GM19452 (cell line): ENCODE results near the gene MFAP2.

Experiments
- ATAC-seq: cut with Tn5 transposase; IDR thresholded peaks from one replicate; pipeline ENCODE4 v1.9.1; 2021; ENCODE audit not compliant: unreplicated experiment

The MFAP2 gene

DNA sequence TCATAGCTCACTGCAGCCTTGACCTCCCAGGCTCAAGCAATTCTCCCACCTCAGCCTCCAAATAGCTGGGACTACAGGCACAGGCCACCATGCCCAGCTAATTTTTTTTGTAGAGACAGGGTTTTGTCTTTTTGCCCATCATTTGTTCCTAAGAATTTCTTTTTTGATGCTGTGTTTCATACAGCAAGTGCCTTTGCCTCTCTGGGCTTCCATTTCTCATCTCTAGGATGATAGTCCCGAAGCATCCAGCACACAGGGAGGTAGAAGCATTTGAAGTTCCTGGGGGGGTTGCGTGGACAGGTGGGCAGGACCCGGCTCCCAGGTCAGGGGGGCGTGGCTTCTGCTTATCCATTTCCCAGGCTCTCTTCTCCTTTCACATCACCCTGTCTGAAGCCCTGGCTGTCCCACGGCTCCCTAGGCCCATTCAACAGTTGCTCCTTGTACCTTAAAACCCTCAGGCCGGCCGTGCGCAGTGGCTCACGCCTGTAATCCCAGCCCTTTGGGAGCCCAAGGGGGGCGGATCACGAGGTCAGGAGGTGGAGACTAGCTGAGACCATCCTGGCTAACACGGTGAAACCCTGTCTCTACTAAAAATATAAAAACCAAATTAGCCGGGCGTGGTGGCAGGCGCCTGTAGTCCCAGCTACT, 27.9 kb upstream of the MFAP2 start:
- no peak for ATAC-seq

DNA sequence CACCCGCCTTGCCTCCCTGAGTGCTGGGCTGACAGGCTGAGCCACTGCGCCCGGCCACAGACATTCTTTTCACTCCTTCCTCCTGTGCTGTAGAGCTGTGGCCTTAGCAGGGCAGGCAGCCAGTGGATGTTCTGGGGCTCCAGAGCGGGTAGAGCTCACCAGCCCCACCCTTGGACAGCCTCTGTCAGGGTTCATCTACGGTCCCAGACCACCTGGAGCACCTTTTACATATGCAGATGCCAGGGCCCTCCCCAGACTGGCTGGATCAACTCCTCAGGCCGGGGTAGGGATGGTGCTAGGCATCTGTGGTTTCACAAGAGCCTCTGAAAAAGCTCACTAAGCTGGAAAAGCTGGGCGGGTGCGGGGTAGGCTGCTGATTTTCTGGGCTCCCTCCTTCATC, 26.7 kb upstream of the MFAP2 start:
- no peak for ATAC-seq

DNA sequence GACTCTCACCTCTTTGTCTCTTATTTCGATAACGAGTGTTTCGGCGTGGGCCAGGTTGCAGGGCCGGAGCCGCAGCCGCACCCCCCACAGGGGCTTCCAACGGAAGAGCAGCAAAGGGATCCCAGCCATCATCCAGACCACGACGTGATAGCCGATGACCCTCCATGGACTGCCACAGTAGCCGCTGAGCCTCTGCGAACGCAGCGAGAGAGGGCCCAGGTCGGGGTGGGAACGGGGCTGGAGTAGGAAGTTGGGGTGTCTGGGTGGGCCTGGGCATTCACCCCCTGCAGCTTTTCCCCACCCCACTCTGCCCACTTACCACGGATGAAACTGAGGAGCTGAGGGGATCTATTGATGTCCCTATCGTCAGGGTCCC, 24.9 kb upstream of the MFAP2 start:
- ATAC-seq, result no peak

DNA sequence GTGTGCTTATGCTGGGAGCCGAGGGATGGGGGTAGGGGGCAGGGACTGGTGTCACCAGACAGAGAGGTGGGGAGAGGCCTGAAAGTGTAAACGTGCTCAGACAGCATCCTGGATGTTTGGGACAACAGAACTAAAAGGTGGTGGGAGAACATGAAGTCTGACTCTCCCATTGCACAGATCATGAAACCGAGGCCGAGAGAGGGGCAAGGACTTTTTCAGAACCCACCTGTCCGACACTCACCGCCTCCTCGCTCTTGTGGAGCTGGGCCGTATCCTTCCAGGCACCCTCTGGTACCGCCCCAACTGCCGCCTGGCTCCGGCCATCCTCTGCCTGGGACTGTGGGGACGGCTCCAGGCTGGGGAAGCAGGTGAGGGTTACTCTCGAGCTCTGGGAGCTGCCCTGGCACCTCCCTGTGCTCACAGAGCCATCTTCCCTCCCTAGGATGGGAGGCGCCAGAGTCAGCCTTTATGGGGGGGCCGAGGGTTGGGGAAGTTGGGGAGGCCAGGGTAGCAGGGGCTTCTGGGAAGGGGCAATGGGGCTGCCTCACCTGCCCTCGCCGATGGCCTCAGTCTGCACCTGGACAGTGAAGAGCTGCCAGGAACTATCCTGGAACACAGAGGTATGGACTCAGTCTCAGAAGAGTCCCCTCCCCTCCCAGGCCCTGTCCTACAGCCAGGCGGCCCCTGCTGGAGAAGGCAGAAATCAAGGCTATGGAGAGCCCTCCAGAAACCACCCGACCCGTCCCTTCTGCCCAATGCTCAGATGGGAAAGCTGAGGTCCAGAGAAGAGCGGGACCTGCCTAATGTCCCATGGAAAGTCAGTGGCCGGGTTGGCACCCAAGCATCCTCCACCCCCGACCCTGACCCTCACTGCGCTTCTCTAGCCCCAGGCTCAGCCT, 24.3 kb upstream of the MFAP2 start:
- ATAC-seq, result no peak

DNA sequence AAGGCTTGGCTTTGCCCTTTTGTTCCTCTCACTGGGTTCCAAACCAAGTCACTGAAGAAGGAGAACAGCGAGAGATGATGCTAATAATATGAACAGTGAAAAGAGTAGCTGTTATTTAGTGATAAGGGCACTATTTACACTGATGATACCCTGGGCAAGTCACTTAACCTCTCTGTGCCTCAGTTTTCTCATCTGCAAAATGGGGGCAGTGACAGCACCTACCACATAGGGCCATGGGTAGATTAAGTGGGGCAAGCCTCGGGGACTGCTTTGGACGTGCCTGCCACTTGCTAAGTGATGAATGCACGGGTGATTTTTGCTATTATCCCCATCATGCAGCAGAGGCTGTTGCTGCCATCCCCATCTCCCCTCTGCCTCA, 22.1 kb upstream of the MFAP2 start:
- ATAC-seq, result no peak

DNA sequence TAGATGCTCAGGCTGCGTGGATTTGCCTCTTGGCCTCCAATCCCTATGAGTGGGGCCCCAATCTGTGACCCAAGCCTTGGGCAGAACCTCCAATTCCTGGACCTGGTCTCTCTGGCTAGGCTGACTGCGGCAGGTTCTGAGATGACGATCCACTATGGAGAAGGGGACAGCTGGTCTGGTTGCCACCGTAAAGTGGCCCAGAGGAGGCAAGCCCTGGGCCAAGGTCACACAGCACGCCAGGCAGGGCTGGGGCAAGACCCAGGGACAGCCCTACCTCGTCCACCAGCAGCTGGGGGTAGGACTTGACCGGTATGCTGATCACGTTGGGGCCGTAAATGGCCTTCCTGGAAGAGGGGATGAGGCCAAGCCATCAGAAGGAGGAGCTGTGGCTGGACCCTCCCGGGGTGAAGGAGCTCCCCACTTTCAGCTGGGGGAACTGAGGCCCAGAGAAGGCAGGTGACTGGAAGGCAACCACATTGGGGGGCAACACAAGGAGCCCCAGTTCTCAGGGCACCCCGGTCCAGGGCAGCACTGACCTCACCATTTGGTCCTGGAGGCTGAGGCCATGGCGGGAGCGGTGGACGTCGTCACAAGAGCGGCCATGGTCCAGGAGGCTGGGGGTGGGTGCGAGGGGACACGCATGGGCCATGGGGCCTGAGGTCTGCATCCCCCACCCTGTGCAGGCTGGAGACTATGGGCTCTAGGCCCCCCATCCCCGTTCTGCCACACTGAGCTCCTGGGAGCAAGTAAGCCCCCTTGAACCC, 21.5 kb upstream of the MFAP2 start:
- ATAC-seq, result no peak

DNA sequence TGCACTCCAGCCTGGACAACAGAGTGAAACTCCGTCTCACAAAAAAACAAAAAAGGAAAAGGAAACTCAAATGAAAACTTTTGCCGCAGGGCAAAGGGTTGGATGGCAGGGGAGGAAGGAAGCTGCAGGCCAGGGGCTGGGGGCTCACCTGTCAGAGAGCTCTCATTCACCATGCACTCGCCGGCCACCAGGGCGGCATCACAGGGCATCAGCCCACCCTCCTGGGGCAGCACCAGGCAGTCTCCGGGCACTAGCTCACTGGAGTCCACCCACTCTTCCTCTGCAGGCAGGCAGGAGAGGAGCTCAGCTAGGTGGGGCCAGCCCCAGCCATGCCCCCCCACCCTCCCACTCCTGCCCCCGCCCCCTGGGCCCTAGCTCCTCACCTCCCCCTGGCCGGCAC, 19.4 kb upstream of the MFAP2 start:
- ATAC-seq, result no peak

DNA sequence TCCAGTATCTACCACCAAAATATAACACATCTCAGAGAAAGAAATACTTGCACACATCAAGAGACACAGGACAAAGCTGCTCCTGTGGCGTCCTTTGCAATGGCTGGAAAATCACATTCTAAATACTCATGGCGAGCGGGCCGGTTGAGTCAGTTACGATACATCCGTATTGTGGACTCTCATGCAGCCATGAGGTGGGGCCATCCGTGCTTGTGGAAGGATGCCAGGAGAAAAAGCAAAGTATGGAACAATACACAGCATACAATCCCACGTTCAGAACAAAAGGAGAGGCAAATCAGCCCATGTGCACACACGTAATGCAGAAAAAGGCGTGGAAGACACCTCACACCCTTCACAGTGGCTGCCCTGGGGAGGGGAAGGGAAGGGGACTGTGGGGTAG, 18.2 kb upstream of the MFAP2 start:
- no peak for ATAC-seq

DNA sequence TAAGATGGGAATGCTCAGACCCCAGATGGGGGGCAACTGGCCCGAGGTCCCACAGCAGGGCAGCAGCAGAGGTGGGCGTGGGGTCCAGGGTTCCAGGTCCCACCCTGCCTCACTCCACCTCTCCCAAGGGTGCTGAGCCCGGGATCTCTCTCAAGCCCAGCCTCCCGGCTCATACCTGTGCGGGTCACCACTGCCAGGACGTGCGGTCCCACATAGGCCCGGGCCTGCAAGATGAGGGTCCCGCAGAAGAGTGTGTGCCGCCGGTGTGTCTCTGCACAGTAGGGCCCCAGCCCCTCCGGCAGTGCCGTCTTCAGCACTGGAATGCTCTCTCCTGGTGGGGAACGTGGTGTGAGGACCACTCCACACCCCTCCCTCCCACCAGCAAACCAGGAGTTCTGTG, 16.4 kb upstream of the MFAP2 start:
- no peak for ATAC-seq

DNA sequence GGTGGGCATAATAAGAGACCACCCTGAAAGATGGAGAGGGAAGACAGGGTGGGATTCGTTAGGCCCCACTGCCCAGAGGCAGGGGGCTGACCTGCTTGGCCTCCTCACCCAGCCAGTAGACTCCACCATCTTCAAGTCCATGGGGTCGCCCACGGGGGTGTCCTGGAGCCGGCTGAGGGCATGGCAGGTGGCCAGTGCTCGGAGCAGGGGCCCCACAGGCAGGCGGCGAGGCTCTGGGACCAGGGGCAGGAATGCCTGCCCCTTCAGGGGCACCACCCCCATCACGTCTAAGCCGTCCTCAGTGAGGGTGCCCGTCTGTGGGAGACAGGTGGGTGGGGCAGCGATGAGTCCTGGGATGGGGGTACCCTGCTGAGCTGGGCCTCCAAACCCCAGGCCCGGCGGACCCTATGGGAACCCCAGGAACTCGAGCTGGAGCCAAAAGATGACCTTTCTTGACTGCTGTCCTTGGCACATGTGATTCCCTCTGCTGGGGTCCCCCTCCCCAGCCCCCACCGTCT, 13.2 kb upstream of the MFAP2 start:
- no peak for ATAC-seq

DNA sequence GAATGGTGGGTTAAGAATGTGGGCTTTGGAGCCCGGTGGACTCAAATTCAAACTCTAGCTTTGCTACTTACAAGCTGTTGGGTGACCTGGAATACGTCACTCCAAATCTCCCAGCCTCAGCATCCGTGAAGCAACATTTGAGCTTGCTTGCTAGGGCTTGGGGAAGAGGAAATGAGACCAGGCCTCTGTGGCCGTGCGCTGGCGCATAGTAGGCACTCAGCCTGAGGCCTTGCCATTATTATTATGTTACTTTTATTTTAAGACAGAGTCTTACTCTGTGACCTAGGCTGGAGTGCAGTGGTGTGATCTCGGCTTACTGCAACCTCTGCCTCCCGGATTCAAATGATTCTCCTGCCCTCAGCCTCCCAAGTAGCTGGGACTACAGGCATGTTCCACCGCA, 12.3 kb upstream of the MFAP2 start:
- ATAC-seq, result no peak

DNA sequence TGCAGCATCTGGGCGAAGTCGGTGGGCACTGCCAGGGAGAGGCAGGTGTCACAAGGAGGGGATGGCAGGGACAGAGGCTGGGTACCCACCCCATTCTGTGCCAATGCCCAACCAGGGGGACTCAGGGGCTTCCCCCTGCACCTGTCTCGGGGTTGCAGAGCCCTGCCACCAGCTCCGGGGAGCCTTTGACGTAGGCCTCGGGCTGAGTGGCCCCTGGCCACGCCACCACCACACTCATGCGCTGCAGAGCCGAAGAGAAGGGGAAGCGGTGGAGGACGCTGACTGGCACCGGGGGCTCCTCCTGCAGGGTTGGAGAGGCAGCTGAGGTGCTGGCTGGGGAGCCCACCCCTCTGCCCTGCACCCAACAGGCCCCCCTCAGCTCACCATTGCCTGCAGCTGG, 11.7 kb upstream of the MFAP2 start:
- no peak for ATAC-seq

DNA sequence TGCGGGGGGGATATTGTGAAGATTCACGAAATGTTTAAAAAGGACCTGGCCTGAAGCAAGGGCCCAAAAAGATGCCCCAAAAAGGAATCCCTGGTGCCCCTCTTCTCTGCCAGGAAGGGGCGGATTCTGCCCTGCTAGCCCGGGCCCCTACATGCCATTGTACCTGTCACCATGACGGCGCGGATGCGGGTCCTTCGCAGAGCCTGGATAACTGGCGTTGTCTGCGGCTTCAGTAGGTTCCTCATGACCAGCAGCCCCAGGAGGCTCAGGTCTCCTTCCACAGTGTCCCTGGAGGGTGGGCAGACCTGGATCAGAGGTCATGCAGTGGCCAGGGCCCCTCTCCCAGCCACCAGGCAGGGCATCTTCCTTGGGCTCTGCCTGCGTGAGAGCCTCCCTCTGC, 11.2 kb upstream of the MFAP2 start:
- no peak for ATAC-seq

DNA sequence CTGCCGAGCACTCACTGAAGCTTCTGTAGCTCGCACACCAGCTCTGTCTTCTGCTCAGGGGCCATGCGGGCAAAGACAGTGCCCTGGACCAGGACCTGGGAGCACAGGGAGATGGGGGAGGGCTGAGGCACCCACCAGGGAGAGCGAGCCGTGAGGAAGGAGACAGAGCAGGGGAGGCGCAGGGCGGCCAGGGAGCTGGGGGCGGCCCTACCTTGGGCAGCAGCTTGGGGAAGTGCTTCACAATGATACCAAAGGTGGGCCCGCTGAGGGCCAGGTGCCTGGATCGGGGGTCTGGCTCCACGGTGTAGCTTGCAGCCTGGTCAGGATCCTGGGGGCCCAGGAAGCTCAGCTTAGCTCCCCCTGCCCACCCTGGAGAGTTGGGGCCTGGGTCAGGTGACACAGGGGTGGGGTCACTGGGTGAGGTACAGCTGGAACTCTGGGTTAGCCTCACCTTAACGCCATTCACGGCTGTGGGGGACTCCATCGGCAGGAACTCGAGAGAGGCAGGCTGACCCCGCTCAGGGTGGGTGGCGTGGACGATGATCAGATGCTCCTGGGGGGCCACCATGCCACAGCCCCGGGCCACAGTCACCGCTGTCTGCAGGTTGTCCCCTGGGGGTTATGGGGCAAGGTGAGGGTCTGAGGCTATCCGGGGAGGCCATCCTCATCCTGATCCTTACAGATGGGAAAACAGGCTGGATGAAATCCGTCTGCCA, 9.4 kb upstream of the MFAP2 start:
- no peak for ATAC-seq

DNA sequence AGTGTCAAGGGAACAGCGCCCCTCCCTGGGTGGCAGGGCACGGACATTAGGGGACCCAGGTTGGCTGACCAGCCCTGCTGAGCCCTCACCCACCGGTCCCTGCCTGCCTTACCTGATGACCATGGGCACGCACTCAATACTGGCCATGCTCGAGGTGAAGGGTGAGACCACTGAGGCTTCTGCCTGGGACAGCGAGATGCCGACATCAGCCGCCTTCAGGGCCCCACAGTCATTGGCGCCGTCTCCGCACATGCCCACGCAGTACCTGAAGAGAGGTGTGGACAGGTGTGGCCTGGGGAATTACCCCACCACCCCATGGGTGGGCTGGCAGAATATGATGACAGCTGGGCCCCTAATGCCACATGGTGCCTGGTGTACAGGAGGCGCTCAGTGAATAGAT, 7.8 kb upstream of the MFAP2 start:
- ATAC-seq, result no peak

DNA sequence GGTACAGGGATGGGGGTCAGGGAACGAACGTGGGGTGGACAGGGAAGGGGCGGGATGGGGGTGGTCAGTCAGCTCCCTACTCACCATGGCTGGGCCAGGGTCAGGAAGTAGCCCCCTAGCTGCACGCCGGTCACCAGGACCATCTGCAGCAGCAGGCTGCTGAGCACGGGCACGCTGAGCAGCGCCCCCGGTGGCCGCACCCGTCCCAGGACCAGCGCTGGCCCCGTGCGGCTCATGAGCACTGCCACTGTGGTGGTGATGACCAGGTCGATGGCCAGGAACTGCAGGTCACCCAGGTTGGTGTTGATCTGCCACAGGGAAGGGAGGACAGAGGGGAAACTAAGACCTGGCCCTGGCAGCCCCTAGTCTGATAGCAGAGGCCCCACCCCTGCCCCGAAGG, 6.5 kb upstream of the MFAP2 start:
- ATAC-seq, result no peak

DNA sequence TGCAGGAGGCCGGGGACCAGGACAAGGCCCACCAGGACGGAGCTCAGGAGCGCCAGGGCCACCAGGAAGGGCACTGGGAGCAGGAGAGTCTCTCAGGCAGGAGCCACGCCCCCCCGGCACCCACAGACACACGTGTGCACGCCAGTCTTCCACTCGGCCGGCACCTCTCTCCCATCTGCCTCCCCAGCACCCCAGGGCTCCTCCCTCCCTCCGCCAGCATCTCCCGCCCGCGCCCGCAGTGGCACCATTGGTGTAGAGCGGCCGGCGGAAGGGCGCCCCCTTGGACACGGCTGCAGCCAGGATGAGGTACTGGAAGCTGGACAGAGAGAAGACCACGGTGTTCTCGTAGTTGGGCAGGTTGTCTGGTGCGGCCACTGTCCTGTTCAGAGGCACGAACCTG, 6.1 kb upstream of the MFAP2 start:
- no peak for ATAC-seq

DNA sequence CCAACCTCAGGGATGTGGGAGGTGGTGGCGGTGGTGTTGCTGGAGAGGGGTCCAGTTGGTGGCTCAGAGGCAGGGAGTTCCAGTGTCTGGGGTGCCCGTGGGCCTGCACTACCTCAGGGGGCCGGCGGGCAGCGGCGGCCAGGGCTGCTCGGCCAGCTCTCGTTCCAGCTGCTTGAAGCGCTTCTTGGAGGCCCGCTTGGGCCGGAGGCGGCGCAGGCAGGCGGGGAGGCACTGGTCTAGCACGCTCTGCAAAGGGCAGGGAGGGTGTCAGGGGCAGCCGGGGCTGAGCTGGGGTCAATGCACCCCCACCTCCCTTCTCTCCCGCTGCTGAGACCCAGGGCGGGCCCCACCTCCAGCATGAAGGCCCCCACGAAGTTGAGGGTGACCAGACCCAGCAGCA, 5.7 kb upstream of the MFAP2 start:
- ATAC-seq, result no peak

DNA sequence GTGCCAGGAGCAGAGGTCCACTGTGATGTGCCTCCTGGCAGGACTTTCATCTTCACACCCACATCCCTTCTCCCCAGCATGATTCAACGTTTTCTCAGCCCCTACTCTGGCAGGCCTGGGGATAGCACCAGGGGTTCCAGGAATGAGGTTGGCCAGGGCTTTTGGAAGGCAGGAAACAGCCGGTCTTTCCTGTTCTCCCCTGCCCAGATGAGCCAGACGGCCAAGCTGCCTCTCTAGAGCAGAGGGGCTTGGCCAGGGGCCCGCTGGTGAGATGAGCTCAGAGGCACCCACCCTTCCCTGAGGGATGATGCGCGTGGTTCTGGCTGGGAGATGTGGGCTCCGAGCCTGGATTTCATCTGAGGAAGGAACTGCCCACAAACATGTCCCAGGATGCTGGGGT, 4.3 kb upstream of the MFAP2 start:
- no peak for ATAC-seq

DNA sequence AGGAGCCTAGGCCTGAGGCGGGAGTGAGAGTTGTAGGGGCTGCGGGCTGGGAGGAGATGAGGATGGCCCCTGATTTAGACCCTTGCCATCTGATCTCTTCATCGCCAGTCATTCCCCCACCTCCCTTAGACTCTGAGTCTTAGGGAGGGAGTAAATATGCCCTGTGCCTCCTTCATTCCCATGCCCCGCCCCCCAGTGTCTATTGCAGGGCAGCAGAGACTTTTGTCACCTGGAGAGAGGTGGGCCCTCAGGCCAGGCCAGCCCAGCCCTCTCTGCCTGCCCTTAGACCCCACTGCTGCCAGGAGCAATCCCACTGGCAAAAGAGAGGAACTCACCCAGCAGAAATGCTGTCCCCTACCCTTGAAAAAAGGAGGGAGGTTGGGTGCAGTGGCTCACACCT, 3.2 kb upstream of the MFAP2 start:
- no peak for ATAC-seq

DNA sequence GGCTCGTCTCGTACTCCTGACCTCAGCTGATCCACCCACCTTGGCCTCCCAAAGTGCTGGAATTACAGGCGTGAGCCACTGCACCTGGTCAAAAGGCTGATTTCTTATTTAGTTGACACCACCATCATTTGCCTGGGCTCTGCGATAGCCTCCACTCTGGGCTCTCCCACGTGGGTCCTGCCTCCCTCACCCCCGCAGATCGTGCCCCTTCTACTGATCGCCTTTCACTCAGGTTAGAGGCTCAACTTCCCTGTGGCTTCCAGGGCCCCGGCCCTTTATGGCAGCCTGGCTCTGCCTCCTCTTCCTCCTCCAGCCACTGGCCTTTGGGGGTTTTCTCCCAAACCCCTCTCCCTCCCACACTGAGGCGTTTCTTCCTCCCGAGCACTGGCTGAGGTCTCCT, 2.5 kb upstream of the MFAP2 start:
- ATAC-seq, result no peak
